ENCODE data around the gene TRIM41.

Gene TRIM41

DNA sequence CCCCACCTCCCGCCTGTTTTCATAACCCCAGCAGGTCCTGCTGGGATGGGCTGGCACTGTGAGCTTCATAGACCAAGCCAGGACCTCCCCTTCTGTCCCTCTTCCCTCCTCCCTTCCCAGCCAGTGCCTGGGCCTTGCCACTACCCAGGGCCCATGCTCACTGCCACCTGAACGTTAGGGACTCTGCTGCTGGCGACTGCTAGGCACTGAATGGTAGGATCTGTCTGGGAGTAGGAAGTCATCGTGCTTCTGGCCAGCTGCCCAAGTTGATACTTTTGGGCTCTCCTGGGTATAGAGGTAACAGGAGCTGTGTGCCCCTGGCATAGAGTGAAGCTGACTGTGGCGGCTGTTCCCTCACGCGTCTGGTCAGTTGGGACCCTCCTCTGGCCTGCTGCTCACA is 8.4 kb downstream of the TRIM41 start:
- DNase-seq (ENCODE audit: low read depth in 2 of 2) = no peak

DNA sequence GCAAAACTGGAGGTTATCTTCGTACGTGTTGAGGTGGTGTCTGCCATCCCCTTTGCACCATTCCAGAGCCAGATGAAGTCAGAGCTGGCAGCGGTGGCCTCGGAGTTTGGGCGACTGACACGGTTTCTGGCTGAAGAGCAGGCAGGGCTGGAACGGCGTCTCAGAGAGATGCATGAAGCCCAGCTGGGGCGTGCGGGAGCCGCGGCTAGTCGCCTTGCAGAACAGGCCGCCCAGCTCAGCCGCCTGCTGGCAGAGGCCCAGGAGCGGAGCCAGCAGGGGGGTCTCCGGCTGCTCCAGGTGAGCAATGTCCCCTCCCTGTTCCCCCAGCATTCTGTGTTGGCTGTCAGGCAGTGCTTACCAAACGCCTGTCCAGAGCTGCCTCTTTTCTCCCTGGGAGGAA is 9.5 kb downstream of the TRIM41 start:
- DNase-seq (ENCODE audit: low read depth in 2 of 2) = no peak

DNA sequence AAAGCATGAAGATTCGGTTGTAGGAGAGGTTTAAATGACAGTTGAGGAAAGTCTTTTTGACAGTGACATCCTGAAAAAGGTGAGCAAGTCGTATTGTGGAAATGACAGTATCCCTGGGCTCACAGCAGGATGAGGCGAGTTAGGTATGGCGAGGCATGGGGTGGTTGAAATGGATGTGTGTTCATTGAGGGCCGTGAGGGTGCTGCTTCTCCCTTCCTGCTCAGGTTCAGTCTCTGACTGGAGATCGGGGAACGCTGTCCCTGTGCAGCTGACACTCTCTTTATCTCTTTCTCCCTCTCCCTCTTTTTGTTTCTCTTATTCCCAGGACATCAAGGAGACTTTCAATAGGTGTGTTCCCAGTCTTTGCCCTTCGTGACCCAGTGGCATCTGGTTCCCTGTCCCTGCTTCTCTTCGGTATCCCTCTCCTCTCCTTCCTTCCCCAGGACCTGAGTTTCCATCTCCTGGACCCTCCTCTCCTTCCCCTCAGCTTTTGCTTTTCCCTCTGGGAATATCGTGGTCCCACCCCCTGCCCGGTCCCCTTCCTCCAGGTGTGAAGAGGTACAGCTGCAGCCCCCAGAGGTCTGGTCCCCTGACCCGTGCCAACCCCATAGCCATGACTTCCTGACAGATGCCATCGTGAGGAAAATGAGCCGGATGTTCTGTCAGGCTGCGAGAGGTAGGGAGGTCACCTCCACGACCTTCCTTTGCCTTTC is 10.2 kb downstream of the TRIM41 start:
- DNase-seq (ENCODE audit: low read depth in 2 of 2) = no peak

DNA sequence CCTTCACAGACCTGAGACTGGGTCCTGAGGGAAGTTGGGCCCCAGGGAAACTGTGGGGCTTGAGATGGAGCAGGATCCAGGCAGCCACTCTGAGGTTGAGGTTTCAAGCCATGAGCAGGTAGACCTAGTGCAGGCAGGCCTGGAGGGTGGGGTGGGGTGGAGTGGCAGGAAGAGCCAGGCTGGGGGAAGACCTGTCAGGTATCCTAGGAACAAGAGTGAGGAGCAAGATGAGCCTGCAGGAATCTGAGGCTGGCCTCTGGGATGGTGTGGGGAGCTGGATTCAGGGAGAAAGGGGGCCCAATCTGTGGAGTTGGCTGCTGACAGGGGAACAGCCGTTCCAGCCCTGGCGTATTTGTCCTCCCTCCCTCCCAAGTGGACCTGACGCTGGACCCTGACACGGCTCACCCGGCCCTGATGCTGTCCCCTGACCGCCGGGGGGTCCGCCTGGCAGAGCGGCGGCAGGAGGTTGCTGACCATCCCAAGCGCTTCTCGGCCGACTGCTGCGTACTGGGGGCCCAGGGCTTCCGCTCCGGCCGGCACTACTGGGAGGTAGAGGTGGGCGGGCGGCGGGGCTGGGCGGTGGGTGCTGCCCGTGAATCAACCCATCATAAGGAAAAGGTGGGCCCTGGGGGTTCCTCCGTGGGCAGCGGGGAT is 10.8 kb downstream of the TRIM41 start:
- DNase-seq (ENCODE audit: low read depth in 2 of 2) = no peak

DNA sequence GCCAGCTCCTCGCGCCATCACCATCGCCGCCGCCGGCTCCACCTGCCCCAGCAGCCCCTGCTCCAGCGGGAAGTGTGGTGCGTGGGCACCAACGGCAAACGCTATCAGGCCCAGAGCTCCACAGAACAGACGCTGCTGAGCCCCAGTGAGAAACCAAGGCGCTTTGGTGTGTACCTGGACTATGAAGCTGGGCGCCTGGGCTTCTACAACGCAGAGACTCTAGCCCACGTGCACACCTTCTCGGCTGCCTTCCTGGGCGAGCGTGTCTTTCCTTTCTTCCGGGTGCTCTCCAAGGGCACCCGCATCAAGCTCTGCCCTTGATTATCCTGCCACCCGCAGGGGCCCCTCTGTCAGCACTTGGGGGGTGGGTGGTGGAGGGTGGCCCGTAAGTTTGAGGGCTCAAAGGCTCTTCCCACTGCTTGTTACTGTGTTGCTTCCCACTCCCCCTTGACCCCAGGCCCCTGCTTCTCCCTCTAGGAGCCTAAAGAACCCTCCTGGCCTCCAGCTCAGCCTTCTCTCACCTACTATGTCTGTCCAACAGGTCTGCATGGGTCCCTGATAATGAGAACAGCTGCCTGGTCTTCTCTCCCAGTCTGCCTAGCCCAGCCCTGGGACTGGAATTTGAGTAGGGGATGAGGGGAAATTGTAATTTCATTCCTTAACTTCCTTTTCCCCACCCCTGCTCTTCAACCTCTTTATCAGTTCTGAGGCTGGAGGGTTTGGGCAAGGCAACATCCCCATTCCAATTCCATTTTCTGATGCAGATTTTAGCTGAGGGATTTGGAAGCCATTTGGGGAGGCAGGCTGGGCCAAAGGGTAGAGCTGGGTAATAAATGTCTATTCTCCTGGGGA is 11.6 kb downstream of the TRIM41 start:
- DNase-seq (ENCODE audit: low read depth in 2 of 2) = no peak

DNA sequence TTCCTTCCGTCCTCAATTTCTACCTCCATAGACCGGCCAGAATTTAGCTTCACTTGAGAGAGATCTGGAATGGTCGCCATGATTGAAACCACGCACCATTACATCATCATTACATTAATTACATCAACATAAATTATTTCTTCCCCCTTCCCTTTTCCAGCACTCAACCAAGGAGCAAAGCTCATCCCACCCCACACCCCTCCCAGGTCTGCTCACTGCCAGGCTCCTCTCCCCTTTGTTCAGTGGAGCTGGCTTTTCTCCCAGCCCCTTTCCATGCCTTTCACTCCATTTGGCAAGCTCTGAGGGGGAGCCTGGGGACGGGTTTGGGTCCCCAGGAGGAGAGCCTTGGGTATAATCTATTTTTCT is 12.2 kb downstream of the TRIM41 start:
- DNase-seq (ENCODE audit: low read depth in 2 of 2) = no peak

DNA sequence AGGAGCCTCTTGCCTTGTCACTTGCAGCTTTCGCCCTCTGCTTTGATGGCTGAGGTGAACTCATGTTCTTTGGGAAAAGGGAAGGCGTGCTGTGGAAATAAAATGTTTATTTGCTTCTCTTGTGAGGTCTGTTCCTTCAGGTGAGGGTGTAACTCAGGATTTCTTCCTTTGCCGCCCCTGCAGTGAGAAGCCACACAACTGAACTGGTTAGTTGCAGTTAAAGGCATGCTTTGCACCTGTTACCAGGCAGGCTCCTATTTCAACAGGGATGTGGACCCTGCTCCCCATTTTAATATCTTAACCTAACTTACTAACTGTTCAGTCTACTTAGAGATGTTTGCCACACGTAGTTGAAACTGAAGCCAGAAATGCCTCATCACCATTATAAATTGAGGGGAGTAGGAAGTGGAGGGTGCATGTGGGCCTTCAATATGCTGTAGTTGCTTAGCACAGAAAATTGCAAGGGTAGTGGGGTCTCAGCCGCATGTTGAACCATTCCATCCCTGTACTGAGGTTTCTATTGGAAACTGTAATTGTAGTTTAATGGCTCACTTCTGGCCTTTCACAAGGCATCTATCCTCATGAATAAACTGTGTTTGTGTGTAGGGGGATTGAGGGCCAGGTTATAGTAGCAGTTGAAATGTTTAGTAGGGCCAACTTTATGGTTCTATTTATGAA is 12.7 kb downstream of the TRIM41 start:
- no peak for DNase-seq (ENCODE audit: low read depth in 2 of 2)

DNA sequence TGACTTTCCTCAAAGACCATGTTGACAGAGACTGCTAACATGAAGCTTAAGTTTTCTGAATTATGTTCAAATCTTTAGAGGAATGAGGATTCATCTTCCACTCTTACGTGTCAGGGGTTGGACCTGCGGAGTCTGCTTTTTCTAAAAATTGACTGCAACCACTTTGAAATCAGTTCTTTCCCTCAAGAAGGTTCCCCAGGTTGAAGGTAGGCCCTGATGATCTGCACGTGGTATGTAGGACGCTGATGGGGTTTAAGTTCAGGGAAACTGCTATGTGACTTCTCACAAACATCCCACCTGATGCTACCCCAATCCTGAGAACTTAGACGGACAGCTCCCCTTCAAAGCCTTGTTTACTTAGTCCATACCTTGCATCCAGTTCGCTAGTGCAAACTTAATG is 13.4 kb downstream of the TRIM41 start:
- no peak for DNase-seq (ENCODE audit: low read depth in 2 of 2)

DNA sequence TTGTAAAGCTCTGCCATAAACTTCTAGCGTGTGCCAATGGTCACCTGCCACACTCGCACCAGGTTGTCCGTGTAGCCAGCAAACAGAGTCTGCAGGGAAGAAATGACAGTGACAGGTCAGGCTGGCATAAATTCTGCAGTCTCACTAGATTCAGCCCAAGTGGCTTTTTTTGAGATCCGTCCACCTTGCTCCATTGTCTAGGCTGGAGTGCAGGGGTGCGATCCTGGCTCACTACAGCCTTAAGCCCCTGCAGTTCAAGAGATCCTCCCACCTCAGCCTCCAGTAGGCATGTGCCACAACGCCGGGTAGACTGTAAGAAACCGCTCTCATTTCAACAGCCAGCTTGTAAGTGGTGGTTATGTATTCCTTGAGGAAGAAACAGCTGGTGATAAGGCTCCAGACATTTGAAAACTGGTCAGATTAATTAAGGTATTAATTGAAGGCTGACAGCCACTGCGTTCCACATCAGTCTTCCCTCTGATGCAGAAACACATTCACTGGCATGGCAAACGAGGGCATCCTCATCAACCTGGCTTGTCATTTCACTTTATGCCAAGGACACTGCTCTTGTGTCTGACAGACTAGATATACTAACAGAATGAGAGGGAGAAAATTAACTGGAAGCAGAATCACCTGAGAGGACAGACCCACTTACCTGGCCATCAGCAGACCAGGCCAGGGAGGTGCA is 14.0 kb downstream of the TRIM41 start:
- DNase-seq (ENCODE audit: low read depth in 2 of 2) = no peak

DNA sequence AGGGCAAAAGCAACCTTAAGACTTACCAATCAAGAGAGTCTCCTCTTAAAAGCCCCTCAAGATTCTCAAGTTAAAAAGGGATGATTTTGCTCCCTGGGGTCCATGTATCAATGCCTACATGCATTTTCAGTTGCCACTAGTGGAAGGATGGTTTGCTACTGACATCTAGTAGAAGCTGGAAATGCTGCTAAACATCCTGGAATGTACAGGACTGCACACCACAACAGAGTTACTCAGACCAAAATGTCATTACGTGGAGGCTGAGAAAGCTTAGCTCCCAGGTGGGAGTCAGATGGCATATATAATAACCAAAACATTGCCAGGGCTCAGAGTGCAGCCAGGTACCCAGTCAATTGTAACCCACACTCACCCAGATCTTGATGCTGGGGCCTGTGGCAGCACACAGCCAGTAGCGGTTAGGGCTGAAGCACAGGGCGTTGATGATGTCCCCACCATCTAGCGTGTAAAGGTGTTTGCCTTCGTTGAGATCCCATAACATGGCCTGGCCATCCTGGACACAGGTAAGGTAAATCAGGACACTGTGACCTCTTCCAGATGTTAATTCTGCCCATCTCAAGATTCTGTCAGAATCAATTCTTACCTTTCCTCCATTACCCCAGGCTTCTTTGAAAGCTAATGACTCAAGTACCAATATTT is 14.8 kb downstream of the TRIM41 start:
- DNase-seq (ENCODE audit: low read depth in 2 of 2) = no peak

DNA sequence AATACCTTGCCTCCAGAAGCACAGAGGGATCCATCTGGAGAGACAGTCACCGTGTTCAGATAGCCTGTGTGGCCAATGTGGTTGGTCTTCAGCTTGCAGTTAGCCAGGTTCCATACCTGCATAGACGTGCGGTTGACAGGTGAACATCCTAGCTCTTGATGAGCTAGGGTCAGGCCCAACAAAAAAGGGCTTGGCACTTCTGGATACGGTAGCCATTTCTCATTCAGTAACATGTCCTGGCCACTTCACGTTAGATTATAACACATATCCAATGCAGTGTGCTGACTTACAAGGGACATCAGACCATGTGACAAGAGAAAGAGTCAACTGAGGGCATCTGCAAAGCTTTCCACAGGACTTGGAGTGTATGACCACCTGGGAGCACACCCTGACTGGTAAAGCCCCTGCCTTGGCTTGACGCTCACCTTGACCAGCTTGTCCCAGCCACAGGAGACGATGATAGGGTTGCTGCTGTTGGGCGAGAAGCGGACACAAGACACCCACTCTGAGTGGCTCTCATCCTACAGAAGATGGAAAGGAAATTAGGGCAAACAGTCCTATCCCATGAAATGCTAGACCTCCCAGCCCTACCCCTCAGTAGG is 16.1 kb downstream of the TRIM41 start:
- DNase-seq (ENCODE audit: low read depth in 2 of 2) = no peak

DNA sequence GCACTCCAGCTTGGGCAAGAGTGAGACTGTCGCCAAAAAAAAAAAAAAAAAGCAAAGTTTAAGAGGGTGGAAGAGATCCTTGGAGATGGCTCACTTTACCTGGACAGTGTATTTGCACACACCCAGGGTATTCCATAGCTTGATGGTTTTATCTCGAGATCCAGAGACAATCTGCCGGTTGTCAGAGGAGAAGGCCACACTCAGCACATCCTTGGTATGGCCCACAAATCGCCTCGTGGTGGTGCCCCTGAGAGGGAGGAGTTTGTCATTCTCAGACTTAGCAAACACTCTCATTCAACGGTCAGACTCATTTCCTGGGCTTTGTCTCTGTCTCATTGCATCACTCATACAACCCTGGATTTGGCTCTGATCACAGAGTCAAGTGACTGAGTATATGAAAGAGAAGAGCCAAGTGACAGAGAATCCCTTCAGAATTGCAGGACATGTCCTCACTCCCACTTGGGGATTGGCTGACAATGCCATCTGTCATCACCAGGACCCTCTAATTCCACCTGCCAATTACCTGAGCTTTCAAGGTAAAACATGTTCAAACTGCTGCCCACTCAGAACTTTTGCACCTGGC is 18.4 kb downstream of the TRIM41 start:
- DNase-seq (ENCODE audit: low read depth in 2 of 2) = no peak

DNA sequence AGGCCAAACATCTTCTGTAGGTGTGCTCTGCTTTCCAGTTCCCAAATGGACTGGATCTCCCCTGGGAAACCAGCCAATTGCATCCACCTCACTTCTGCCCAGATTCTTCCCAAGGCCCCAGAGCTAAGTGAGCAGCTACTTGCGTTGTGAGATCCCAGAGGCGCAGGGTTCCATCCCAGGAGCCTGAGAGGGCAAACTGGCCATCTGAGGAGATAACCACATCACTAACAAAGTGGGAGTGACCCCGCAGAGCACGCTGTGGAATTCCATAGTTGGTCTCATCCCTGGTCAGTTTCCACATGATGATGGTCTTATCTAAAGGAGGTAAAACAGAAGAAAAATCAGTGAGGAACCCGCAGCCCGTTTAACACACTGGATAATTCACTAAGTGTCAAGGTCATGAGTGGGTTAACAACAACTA is 19.0 kb downstream of the TRIM41 start:
- no peak for DNase-seq (ENCODE audit: low read depth in 2 of 2)

DNA sequence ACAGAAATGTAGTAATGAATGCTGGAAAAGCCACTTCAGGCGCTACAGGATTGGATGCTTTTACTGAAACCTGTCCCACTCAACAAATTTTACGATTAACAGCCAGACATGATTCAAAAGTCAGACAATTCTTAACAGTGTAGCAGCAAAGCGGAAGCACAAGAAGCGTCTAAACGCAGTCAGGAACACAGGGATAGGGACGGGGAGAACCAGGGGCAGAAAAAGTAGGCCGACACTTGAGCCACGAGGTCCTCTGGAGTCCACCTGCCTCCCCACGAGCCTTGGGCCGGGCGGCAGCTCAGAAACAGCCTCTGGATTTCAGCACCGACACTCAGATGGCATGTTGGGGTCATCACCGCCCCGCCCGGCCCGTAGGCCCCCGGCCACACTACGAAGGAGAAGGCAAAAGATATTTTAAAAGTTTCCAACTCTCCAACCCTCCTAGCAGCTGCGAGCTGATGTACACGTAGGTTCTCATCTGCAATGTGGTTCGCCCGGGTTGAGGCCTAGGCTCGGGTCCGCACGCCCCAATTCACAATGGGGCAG is 20.0 kb downstream of the TRIM41 start:
- no peak for DNase-seq (ENCODE audit: low read depth in 2 of 2)

DNA sequence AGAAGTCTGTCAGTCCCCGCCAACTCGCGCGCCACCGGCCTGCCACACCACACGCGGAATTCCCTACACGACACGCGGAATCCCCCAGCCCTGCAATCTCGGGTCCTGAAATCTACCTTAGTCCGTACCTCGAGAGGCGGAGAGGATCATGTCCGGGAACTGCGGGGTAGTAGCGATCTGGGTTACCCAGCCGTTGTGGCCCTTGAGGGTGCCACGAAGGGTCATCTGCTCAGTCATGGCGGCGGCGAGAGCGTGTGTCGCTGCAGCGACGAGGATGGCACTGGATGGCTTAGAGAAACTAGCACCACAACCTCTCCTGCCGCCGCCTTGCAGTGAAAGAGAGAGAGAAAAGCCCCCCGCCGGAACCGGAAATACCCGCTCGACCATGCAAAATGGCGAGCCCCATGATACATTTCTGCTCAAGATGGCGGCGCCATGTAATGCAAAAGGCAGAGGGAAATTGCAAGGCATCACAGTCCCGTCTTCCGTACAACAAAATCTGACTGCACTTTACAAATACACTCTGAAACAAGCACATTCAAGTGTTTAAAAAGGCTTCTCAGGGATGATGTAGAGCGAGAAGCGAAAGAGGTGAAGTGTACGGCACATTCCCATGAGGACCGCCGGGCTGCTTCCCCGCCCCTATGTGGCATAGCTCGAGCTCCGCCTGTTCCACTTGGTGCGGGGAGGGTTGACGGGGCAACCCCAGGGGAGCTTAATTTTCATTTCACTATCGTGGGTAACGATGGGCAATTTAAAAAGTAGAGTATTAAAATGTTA is 20.7 kb downstream of the TRIM41 start, which contains the start of gene RACK1:
RACK1 (minus strand) TSS at position 343 of the 780 bp plus-strand sequence; CDS start at position 237, 106 bp downstream.
- peak; percentile 78 to 80 for DNase-seq (ENCODE audit: low read depth in 2 of 2)

DNA sequence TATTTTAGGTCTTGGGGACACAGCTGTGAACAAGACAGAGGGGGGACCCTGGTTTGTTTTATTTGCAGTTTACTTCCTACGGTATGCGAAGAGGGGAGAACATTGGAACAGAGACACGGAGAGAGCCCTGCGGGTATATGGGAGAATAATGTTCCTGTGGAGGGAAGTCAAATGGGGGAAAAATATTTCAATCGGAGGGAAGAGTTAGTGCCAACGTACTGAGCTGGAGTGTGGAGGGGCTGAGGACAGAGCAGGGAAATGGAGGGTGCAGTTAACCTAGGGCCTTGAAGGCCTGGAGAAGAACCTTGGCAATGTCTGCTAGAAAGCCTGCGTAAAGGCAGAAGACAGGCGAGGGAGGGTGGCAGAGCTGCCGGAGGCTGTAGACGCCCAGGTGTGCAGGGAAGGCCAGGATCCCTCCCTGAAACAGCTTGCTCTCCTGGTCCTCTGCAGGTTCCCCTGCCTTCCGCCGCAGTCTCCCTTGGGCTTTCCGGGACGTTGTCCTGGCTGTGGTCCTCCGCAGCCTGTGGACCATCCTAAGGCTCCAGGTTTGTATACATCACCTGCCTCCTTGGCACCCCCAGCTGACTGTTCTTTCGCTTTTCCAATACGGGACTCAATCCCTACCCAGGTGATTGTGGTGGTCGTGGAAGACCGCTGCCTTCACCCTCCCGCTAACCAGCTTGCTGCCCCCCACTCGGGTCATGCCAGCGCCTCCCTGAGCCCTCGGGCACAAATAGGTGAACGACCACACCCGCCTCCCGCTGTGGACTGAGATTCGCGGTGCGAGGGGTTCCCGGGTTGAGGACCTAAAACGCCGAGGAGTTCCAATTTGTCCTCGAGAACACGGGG is 22.6 kb downstream of the TRIM41 start:
- no peak for DNase-seq (ENCODE audit: low read depth in 2 of 2)

DNA sequence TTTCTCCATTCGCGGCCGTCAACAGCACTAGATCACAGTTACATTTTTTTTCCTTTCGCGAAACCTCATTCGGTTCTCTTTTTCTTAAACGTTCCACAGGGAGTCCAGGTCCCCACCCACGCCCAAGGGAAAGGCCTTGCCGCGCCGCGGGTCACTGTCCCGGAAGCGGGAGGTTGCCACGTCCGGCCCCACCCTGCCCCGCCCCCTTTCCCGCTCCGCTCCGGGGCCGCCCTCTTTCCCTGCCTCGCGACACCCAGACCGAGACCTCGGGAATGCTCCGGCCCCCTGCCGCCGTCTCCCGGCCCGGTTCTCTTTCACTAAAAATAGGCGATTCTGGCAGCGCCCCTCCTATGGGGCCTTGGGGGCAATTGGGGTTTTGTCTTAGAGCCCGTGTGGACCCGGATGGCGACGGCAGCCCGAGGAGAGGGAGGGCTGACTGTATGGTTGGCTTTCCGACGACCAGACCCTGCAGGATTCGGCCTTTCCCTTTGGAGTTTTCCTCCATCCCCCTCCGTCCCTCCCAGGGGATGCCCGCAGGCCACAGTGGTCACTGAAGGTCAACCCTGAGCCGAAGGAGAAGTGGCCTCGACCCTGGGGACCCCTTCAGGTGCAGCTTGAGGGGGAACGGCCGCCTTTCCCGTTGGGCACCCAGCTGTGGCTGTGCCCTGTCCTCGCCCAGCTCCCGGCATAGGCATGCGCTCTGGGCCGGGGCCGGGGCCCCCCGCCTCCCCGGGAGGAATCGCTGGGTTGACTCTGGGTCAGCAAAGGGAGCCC is 23.4 kb downstream of the TRIM41 start:
- DNase-seq (ENCODE audit: low read depth in 2 of 2) = peak; percentile 81 to 82

Measured in stimulated activated CD8-positive, alpha-beta memory T cell treated with anti-CD3 and anti-CD28 coated beads, Interleukin-15, amount 100 ng/mL, for 48 hours (primary cell).